ENCODE measurements around the gene UBN2. TPM values are rescaled to one million over a fixed set of nuclear protein-coding genes. Genes with fewer than 3 reads are reported as not detected.

UBN2 gene
- total RNA-seq, 1 donor from 2014 or later: 8.0 TPM

DNA sequence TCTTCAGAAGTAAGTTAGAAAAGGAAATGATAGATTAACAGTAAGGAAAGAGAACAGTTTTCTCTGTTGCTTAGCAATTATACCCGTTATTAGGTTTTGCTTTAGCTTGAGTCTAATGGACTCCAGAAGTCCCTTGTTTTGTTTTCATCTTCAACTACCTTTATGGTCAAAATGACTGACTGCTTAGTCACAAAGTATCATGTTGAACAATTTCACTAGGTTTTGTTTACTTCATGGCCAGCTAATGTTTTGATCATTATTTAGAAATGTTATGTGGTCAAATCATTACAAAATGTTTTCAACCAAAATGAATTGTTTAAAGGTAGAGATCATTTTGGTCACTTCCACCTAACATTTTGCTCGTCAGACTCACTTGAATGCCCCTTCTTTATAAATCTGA lies 1.9 kb downstream of the UBN2 start:
- peak; percentile 25 for DNase-seq

DNA sequence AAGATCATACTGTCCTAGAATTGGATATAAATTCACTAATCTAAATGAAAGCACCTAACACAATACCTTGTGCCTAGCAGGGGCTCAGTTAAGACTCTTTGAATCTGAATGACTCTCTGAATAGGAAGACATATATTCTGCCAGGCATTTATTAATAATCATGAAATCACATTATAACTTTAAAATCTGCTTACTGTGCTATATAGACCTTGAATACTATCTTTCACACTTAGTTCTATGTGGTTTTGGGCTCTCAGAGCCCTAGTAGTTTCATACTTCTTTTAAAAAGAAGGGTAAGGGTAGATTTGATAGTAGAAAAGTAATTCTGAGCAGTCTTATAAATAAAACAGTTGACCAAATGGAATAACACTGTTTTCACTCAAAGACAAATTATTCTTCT lies 10.2 kb downstream of the UBN2 start:
- DNase-seq: no peak

DNA sequence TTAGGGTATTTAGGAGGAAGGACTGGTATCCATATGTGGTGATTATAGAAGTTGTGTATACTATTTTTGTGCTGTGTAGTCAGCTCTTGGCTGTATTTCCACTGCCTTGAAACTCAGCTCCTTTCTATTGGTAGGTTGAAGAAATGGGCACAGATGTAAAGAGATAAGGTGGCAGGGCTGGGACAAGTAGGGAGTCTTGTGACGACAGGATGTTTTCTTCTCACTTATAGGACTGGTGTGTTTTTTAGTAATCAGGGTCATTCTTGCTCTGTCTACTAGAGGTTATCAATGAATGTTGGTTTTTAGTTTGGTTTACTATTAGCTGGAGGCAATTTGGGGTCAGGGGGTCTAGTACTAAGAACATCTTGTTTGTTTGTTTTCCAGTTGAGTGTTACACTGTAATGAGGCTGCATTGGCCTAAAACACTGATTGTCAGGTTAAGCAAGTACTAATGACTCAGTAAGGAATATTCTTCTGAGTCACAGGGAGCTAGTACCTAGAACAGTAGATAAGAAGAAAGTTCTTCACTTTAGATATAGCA lies 11.8 kb downstream of the UBN2 start:
- DNase-seq: peak; percentile 30

DNA sequence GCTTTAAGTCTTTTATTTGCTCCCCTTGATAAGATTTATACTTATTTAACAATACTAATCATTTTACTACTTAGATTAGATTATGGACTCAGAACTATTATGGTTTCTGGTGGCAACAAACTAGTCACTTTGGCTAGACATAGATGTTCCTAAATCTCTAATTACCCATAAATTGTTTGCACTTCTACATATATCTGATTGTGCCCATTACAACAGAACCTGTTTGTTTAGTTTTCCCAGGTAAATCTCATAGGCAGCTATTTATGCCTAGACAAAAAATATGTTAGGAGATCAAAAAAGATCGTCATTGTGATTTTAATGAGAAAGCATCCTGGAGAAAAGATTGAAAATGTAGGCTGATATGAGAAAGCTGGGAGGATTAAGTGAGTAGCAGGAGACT lies 14.4 kb downstream of the UBN2 start:
- DNase-seq: no peak

DNA sequence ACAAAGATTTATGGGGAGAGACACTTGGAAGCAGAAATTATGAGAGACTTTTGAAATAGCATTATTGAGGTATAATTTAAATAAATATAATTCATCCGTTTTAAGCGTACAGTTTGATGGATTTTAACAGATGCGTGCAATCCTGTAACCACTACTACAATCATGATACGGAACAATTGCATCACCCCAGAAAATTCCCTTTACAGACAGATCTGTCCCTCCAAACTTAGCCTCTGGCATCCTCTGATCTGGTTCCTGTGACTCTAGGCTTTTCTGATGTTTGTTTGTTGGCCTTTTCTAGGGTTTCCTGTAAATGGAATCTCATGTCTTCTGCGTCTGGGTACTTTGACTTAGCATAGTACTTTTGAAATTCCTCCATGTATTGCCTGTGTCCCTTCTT lies 15.5 kb downstream of the UBN2 start:
- no peak for DNase-seq

DNA sequence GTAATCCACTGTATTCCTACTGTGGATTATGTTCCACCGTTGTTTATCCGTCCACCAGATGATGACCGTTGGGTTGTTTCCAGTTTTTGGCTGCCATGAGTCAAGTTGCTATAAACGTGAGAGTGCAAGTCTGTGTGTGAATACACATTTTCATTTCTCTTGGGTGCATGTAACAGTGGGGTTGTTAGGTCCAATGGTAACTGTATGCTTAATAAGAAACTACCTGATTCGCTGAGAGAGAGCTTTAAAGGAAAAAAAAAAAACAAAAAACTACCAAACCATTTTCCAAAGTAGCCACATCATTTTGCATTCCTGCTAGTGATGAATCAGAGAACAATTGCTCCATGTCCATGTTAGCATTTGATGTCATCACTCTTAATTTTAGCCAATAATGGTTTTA lies 15.9 kb downstream of the UBN2 start:
- DNase-seq: no peak

DNA sequence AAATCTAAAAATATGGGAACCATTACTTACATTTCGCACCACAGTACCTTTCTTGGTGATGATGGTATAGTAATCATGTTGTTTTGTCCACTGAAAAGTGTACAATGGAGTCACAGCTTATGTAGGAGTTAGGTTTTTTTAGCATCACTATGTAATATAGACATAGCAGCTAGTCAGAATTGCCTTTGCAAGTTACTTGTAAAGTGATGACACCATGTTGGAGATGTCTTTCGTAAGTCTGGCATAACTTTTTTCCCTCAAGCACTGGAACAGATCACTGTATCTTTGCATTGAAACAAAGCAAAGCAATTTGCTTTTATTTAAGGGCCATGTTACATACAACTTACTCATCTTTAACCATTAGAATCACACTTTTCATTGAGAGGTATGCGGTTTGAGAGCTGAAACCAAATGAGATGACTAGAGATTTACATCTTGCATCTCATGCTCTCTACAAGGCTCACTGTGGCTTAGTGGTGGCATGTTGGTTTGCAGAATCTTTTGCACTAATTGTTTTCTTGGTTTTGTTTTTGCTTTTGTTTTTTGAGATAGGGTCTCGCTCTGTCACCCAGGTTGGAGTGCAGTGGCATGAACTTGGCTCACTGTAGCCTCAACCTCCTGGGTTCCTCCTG lies 18.3 kb downstream of the UBN2 start:
- no peak for DNase-seq

DNA sequence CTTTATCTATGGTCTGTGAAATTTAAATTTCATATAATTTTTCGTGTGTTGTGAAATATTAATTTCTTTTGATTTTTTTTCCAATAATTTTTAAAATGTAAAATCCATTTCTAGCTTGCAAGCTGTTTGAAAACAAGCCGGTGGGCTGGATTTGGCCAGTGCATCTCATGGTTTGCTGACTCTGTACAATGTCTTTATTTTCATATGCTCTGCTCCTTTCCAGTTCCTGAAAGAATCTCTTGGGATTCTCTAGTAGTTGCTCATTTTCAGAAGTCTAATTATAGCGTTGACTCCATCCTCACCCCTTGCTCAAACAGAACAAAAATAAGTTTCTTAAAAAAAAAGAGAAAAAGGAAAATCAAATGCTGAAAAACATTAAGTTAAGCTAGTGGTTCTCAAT lies 21.4 kb downstream of the UBN2 start:
- no peak for DNase-seq

DNA sequence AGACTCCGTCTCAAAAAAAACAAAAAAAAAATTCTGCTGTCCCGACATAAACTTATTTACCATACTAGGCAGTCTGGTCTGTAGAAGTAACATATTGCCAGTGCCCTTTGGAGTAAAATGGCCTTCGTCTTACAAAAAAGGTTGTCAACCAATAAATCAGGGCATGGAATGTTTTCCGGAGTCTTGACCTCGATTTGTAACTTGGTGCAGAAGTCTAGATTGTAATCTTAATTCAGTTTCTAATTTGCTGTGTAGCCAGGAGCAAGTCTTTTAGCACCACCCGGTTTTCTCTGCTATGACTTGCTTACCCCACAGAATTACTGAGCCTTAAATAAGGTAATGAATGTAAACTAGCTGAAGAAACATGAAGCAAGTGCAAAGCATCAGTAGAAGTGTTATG lies 23.2 kb downstream of the UBN2 start:
- DNase-seq: no peak

DNA sequence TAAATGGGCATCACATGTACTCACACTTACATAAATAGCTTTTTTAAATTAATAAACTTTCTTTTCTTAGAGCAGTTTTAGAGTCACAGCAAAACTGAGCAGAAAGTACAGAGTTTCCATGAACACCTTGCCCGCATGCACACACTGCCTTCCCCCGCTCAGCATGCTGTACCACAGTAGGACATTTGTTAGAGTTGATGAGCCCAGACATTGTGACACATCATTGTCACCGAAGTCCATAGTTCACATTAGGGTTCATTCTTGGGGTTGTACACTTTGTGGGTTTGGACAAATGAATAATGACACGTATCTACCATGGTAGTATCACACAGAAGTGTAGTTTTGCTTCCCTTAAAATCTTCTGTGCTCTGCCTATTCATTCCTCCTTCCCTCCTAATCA lies 23.7 kb downstream of the UBN2 start:
- DNase-seq: no peak

DNA sequence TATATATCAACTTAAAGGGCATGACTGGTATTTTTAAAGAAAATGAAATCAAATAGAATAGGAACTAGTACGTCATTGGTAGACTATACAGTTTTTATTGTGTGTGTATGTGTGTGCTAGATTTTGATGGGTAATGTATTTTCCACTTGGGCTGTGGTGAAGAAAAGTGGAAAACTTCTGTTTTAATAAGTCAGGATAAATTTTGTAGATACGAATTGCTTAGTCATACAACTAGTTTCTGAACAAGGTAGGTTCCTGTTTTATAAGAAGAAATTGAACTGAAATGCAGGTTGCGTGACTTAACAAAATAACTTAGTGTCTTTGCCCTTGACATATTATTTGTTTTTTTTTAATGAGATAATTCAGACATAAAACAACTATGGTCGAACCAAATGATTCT lies 24.3 kb downstream of the UBN2 start:
- no peak for DNase-seq

DNA sequence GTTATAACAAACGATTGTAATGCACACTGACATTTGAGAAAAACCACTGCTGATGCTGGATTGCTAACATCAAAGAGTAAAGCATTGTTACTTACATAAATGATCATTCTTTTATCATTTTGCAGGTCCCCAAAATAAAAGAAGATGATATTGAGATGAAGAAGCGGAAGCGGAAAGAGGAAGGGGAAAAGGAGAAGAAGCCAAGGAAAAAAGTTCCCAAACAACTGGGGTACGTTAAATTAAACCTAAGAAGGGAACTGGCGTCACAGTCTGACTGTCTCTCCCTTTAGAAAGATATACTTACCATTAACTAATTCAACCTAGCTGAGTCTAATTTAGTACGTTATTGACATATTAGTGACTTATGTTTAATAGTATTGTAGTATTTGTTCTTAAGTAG lies 28.1 kb downstream of the UBN2 start:
- no peak for DNase-seq

DNA sequence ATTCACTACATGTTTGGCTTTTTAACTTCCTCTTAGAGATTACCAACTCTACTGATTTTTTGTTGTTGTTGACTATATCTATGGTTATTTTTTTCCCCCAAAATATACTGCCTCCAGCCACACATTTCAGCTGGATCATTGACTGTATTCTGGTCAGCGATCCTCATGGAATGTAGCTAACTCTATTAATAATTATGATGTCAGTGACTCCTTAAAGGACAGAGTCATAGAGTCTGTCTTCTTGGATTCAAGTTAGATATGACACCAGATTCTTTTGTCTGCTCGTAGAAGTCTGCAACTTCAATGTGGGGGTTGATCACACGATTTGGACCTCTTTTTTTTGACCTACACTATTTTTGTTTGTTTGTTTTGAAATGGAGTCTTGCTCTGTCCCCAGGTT lies 33.2 kb downstream of the UBN2 start:
- no peak for DNase-seq

DNA sequence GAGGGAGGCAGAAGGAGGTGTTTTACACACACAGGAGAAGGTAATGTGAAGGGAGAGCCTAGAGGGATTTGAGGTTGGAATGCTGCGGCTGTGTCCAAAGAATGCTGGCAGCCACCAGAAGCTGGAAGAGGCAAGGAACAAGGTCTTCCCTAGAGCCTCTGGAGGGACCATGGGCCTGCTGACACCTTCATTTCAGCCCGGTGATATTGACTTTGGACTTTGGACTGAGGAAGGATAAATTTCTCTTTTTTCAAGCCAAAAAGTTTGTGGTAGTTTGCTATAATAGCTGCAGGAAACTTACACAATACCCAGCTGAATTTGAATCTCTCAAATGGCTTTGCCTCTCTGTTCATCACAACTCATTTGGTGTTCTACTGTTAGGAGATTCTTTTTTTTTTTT lies 34.6 kb downstream of the UBN2 start:
- no peak for DNase-seq

DNA sequence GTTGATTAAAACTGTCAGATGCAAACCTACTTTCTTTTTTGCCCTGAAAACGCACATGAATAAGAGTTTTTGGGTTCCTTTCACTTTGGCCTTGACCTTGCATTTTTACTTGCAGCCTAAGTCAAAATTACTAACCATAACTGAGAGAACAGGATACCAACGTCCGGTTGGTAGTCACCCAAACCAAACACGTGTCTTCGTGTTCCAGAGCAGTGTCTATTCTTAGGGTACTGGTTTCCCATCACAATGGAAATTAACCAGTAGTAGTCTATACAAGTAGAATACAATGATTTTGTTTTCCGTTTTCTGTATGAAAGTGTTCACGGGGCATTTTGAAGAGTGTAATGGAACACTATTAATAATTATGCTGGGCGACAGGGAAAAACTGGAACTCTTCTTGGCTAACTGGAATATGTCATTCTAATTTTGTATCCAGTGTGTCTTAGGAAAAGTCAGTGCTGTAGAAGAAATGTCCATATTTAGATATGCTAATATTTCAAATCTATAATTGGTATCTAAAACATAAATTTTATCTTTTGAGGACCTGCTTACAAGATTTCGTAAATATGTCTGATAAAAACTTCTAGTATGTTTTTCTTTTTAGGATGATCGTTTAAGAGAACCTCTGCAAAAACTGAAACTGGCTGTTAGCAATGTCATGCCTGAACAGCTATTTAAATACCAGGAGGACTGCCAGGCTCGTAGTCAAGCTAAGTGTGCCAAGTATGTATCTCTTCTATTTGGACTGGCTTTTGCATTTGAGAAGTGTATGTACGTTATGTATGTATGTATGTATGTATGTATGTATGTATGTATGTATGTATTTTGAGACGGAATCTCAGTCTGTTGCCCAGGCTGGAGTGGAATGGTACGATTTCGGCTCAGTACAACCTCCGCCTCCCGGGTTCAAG lies 40.9 kb downstream of the UBN2 start:
- DNase-seq: peak; percentile 31

DNA sequence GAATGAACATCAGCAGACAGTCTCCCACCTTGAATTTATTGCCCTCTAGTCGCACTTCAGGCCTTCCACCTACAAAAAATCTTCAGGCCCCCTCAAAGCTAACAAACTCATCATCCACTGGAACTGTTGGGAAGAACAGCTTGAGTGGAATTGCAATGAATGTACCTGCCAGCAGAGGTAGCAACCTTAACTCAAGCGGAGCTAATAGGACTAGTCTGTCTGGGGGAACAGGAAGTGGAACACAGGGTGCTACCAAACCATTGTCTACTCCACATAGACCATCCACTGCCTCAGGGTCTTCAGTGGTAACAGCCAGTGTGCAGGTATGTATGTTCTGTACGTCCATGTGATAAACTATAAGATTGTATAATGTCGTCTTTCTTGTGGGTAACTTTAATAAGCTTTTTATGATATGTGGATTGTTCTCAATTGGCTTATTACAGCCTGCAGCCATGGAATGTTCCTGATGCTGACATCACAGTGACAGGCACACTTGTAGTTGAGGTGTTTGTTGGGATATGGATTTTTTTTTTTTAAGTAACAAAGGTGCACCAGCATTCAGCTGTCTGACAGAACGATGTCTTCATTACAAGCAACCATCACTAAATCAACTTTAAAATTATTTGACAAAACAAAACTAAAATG lies 53.3 kb downstream of the UBN2 start:
- no peak for DNase-seq

DNA sequence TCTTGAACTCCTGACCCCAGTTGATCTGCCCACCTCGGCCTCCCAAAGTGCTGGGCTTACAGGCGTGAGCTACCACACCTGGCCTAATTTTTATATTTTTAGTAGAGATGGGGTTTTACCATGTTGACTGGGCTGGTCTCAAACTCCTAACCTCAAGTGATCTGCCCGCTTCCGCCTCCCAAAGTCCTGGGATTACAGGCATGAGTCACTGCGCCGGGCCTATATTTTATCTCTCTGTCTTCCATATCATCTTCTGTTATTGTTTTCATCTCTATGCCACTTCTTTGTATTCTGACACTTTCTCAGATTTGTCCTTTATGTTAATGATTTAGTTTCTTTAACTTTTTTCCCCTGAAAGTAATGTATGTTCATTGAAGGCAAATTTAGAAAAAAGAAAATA lies 55.1 kb downstream of the UBN2 start:
- DNase-seq: no peak

DNA sequence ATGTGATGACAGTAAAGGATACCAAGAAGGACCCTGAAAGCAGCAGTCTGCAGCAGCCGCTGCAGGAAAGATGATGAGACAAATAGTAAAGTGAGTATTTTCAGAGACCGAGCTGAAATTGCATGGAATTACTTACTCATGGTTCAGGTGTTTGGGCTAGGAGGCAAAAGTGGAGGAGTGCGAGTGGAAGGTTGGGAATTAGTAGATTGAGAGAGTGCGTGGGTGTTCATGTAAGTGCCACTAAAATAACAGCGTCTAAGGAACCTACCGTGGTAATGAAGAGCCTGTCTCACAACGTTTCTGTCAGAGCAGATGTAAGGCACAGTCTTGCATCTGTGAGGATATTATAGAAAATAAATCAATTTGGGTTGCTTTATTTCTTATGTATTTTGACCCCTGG lies 61.8 kb downstream of the UBN2 start:
- no peak for DNase-seq

DNA sequence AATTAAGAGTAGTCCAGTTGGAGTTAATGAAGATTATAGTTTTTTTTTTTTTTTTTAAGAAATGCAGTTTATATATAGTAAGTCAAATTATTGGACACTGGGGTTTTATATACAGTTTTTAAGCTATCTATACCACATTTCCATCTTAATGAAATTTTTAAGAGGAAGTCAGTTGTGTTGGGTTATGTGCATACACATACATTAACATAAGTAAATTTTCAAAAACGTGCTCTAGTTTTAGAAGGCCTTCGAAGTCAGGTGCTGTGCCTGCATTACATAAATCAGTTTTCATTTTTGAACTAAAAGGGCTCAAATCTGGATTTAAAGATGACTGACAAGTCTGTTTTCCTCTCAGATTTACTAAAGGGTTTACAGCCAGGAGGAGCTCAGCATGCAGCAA lies 62.5 kb downstream of the UBN2 start:
- DNase-seq: no peak

DNA sequence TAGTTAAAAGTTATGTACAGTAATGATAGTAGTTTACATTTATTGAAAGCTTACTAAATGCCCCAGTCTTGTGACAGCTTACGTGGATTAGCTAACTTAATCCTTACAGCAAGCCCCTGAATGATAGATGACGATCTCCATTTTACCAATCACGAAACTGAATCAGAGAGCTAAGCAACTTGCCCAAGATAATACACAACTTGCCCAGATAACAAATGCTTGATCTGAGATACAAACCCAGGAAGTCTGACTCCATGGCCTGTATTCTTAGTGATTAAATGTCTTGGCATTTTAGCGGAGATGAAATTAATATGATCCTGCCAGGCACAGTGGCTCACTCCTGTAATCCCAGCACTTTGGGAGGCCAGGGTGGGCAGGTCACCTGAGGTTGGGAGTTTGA lies 63.2 kb downstream of the UBN2 start:
- DNase-seq: no peak

DNA sequence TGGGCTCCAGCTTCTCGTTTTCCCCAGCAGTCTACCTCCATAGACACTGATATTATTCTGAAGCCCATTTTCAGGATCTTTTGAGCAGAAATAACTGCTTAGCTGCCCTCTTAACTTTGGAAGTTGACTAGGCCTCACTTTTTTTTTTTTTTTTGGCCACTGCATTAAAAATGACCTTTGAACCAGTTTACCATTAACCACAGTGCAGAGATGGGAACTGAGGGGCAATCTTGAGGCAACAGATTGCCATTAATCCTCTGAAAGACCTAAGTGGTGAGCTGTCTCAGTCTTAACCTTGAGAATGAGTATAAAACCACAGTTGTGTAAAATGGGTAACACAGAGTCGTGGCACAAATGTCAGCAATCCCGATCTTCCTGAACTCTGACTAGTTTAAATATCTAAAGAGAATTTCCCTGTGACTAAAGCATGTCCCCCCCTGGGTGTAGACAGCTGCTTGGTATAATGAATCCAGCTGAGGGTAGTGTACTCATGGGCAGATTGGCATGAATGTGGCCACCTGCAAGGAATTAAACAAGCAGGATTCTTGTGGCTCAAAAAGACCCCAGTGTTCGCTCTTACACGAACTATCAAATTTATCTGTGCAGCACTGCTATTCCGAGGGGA lies 64.0 kb downstream of the UBN2 start:
- DNase-seq: no peak

DNA sequence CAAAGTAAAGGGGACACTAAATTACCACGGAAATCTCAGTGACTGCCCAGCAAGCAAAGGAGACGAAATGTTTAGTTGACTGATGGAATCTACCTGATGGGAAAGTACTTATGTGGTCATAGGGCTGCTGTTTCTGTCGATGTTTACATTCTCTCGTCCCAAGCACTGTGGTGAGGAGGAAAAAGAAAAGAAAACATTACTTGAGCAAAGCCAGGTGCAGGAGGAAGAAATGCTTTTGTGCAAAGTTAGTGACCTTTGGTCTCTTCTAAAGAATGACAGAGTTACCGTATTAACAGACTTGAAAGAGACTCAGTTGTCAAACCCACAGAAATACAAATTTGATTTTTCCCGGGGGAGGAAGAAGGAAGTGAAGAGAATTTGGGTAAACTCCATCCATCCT lies 66.8 kb downstream of the UBN2 start:
- peak; percentile 19 for DNase-seq

DNA sequence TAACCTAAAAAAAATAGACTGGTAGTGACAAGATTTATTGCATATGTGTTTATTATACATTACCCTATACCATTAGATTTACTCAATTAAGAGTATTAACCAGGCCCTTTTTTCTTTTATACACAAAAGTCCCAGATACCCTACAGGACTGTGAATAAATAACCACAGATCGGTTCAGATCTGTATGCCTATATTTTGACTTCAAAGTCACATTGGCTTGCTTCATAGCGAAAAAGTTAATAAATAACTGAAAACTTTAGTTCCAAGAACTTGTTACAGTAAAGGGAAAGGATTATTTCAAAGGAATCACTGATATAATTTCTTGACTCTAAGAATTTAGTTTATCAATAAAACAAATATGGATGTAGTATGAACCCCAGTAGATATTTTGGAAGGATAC lies 68.3 kb downstream of the UBN2 start:
- DNase-seq: no peak
